Glutamatergic neuron (in vitro differentiated cells): Measurements from ENCODE around the gene UQCRFS1. TPM values are rescaled to one million over a fixed set of nuclear protein-coding genes. Genes with fewer than 3 reads are reported as not detected.

Experiments used
- DNase-seq: peaks from one replicate; pipeline ENCODE4 v3.0.0; 2022
- H3K27ac Mint-ChIP-seq: one replicate; pipeline ENCODE4 v1.8.0; 2020; ENCODE audit warnings: mild to moderate bottlenecking, mixed read lengths, inconsistent platforms; ENCODE audit not compliant: unreplicated experiment
- H3K27me3 Mint-ChIP-seq: one replicate; pipeline ENCODE4 v1.8.0; 2020; ENCODE audit warnings: mild to moderate bottlenecking, moderate library complexity, mixed read lengths, inconsistent platforms; ENCODE audit not compliant: unreplicated experiment
- H3K36me3 Mint-ChIP-seq: one replicate; pipeline ENCODE4 v1.8.0; 2020; ENCODE audit warnings: mild to moderate bottlenecking, mixed read lengths, inconsistent platforms; ENCODE audit not compliant: unreplicated experiment
- H3K4me1 Mint-ChIP-seq: one replicate; pipeline ENCODE4 v1.8.0; 2020; ENCODE audit warnings: mild to moderate bottlenecking, low read depth, mixed read lengths, inconsistent platforms; ENCODE audit not compliant: unreplicated experiment
- H3K4me3 Mint-ChIP-seq: one replicate; pipeline ENCODE4 v1.8.0; 2020; ENCODE audit warnings: mild to moderate bottlenecking, mixed read lengths, inconsistent platforms; ENCODE audit not compliant: unreplicated experiment
- H3K9me3 Mint-ChIP-seq: one replicate; pipeline ENCODE4 v1.8.0; 2020; ENCODE audit warnings: mild to moderate bottlenecking, moderate library complexity, mixed read lengths, inconsistent platforms; ENCODE audit not compliant: unreplicated experiment
- CTCF ChIP-seq: fragments of 200-600 bp; sonication (generic); IDR thresholded peaks from one replicate; pipeline ENCODE4 v1.5.0; 2021; ENCODE audit not compliant: partially characterized antibody, unreplicated experiment
- total RNA-seq: library from RNA; stranded (reverse); fragmentation: NEBNext Ultra II Directional; extraction: Animal tissue kit (Norgen Biotek cat#: 25700); gene quantifications from one replicate; pipeline ENCODE4 v1.2.1, GENCODE V29; 2021; ENCODE audit not compliant: unreplicated experiment

The UQCRFS1 gene
- total RNA-seq, 1 donor from 2014 or later, result 34.9 TPM

GRCh38 chr19:29172302-29172701, 40.6 kb downstream of the UQCRFS1 start:
- H3K36me3 Mint-ChIP-seq, result peaks cover 11% of the 10 kb centered on the region
- no peaks in the 10 kb centered on the region for H3K27me3 Mint-ChIP-seq
- H3K4me1 Mint-ChIP-seq, result no peaks in the 10 kb centered on the region
- H3K4me3 Mint-ChIP-seq, result no peak overlapping the region
- no peak for DNase-seq
- TF ChIP-seq CTCF, result no peak
- H3K9me3 Mint-ChIP-seq, result peaks cover 7% of the 10 kb centered on the region
- H3K27ac Mint-ChIP-seq, result no peak overlapping the region

- H3K4me3 Mint-ChIP-seq, result no peak overlapping the region
- peaks cover 6% of the 10 kb centered on the region for H3K9me3 Mint-ChIP-seq
- no peaks in the 10 kb centered on the region for H3K4me1 Mint-ChIP-seq
- H3K27me3 Mint-ChIP-seq, result no peaks in the 10 kb centered on the region
- TF ChIP-seq CTCF, result no peak
- peaks cover 5% of the 10 kb centered on the region for H3K36me3 Mint-ChIP-seq
- no peak for DNase-seq
- no peak overlapping the region for H3K27ac Mint-ChIP-seq
These were observed 41.4 kb downstream of the UQCRFS1 start for GRCh38 chr19:29171525-29171924.

DNA sequence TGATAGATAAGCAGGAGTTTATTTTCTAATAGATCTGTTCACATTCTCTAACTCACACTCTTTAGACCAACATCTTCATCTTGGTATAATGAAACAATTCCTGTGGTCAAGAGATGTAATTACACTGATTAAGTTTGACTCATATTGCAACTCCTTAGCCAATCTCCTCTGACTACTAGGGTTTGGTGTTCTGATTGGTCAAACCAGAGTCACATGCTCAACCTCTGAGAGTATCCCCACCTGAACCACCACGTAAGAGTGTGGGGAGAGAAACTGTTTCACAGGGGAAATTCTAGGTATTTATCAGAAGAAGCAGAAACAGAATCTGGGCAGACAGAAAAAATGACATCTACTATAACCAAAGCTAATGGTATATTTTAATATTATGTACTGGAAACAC, 42.4 kb downstream of the UQCRFS1 start:
- Mint-ChIP-seq H3K9me3 (peaks cover 6% of the 10 kb centered on the region), H3K4me1 (no peaks in the 10 kb centered on the region)
- no peak for DNase-seq

GRCh38 chr19:29162694-29163093, 50.3 kb downstream of the UQCRFS1 start:
- Mint-ChIP-seq H3K9me3 (peaks cover 2% of the 10 kb centered on the region), H3K36me3 (peaks cover 2% of the 10 kb centered on the region), H3K4me3 (no peak overlapping the region), H3K4me1 (peaks cover 2% of the 10 kb centered on the region), H3K27ac (no peak overlapping the region), H3K27me3 (no peaks in the 10 kb centered on the region)
- no peak for TF ChIP-seq CTCF
- DNase-seq, result no peak

More for the DNA sequence above, 42.4 kb downstream of the UQCRFS1 start:
- no peak for TF ChIP-seq CTCF
- H3K27ac Mint-ChIP-seq, result no peak overlapping the region
- no peaks in the 10 kb centered on the region for H3K36me3 Mint-ChIP-seq
- H3K4me3 Mint-ChIP-seq, result no peak overlapping the region
- H3K27me3 Mint-ChIP-seq, result no peaks in the 10 kb centered on the region

DNA sequence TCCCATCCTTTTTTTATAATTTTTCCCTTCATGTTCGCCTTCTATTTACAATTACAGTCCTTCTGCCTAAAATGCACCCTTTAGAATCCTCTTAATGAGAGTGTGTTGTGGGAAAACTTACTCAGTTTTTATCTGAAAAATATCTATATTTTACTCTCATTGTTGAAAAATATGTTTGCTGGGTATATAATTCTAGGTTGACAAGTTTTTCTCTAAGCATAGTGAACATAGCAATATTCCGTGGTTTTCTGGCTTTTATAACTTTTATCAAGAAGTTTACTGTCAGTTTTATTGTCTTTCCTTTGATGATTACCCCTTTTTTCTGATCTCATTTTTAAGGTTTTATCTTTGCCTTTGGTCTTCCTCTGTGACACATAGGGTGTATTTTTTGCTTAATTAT, 57.3 kb downstream of the UQCRFS1 start:
- DNase-seq, result no peak
- Mint-ChIP-seq H3K27me3 (peaks cover 2% of the 10 kb centered on the region), H3K27ac (no peak overlapping the region), H3K4me3 (no peak overlapping the region), H3K9me3 (peaks cover 2% of the 10 kb centered on the region), H3K4me1 (no peaks in the 10 kb centered on the region), H3K36me3 (peaks cover 15% of the 10 kb centered on the region)
- no peak for TF ChIP-seq CTCF
